ENCODE measurements around the gene PTGES.

GRCh38 chr9:129776938-129777768 lies 24.3 kb upstream of the PTGES start:
- TF ChIP-seq, protein P1, sequence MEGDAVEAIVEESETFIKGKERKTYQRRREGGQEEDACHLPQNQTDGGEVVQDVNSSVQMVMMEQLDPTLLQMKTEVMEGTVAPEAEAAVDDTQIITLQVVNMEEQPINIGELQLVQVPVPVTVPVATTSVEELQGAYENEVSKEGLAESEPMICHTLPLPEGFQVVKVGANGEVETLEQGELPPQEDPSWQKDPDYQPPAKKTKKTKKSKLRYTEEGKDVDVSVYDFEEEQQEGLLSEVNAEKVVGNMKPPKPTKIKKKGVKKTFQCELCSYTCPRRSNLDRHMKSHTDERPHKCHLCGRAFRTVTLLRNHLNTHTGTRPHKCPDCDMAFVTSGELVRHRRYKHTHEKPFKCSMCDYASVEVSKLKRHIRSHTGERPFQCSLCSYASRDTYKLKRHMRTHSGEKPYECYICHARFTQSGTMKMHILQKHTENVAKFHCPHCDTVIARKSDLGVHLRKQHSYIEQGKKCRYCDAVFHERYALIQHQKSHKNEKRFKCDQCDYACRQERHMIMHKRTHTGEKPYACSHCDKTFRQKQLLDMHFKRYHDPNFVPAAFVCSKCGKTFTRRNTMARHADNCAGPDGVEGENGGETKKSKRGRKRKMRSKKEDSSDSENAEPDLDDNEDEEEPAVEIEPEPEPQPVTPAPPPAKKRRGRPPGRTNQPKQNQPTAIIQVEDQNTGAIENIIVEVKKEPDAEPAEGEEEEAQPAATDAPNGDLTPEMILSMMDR (IDR thresholded peaks at IDR 0.05) = no peak
- no peak for TF ChIP-seq POLR2A (IDR thresholded peaks at IDR 0.05)

Measured in testis (tissue), 2 donors.